Measurements from ENCODE around the gene CDH12.
"Not testable (repeated sequence)": the region's sequence is repeated elsewhere in the genome, so short reads cannot be mapped to it uniquely, and the experiment has no call there.

The CDH12 gene

GRCh38 chr5:22643356-22643755 is 209.8 kb downstream of the CDH12 start:
- no peak for DNase-seq

DNA sequence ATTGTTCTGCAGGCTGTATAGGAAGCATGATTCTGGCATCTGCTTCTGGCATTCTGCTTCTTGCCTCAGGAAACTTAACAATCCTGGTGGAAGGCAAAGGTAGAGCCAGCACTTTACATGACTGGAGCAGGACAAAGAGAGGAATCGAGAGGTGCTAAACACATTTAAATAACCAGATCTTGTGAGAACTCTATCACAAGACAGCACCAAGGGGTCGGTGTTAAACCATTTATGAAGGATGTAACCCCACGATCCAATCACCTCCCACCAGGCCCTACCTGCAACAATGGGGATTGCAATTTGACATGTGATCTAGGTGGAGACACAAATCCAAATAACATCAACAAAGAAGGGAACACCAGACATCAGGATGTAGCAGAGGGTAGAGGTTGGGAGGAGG is 221.5 kb downstream of the CDH12 start:
- DNase-seq = no peak

DNA sequence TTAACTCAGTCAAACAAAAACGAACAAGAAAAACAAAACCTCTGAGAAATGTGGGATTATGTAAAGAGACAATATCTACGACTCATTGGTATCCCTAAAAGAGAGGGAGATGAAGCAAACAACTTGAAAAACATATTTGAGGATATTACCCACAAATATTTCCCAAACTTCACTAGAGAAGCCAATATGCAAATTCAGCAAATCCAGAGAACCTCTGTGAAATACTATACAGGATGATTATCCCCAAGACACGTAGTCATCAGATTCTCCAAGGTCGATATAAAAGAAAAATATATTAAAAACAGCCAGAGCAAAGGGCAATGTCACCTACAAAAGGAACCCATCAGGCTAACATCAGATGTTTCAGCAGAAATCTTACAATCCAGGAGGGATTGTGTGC is 226.1 kb downstream of the CDH12 start:
- no peak for DNase-seq

GRCh38 chr5:22625451-22625850 is 227.7 kb downstream of the CDH12 start:
- DNase-seq = no peak

GRCh38 chr5:22621084-22621483 is 232.1 kb downstream of the CDH12 start:
- no peak for DNase-seq

GRCh38 chr5:22615964-22616363 is 237.2 kb downstream of the CDH12 start:
- DNase-seq = no peak

DNA sequence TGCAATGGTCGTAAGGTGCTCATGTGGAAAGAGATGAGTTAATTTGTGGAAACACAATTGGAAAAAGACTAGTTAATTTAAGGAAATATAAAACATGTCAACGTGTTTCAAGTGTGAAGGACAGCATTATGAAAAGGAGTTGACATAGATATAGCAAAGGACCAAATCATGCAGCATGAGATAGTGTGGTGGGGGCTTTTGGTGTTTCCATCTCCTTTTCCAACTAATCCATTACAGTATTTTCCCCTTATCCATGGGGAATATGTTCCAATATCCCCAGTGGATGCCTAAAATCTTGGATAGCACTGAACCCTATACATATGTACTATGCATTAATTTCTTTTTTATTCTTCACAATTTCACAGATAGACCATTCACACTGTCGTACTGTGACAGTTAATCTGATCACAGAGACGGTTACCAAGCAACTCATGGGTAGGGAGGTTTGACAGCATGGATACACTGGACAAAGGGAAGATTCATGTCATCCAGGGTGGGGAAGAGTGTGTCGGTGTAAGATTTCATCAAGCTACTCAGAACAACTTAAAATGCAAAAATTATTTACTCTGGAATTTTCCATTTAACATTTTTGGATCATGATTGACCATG is 238.6 kb downstream of the CDH12 start:
- DNase-seq = no peak

DNA sequence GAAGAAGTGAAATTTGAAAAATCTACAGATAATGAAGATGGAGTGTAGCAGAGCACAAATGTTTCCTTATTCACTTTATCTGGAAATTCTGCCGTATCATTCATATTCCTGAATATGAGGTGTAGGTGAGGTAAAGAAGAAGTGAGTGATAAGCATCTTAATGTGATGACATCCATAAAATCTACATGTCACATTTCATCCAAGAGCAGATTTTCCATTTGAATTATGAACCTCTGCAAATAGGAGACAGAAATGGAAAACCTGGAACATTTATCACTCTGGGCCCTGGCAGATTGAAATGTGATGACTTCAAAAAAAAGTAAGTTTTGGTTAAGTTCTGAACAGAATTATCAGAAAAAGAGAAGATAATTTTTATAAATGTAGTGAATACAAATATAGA is 240.2 kb downstream of the CDH12 start:
- DNase-seq = no peak

DNA sequence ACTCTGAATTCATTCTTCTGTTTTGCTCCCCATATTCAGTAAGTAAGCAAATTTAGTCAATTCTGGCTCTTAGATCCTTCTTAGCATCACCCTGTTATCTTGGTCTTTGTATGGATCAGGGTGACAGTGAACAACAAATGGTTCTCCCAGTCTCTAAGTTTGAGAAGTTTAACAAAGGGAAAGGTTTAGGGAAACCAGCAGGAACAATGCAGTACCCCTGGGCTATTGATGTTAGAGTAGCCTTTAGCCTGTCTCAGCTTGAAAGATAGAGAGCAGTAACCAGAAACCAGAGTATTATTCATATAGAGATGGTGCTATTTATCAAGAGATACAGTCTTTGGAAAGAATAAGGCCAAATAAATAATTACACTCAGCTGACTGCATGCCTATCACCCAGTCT is 241.8 kb downstream of the CDH12 start:
- DNase-seq = no peak

DNA sequence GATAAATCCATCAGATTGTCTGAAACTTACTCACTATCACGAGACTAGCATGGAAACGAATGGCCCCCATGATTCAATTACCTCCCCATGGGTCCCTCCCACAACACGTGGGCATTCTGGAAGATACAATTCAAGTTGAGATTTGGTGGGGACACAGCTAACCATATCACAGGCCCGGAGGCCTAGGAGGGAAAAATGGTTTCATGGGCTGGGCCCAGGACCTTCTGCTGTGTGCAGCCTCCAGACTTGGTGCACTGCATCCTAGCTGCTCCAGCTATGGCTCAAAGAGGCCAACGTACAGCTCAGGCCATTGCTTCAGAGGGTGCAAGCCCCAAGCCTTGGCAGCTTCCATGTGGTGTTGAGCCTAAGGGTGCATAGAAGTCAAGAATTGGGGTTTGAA is 245.6 kb downstream of the CDH12 start:
- DNase-seq = not testable (repeated sequence)

DNA sequence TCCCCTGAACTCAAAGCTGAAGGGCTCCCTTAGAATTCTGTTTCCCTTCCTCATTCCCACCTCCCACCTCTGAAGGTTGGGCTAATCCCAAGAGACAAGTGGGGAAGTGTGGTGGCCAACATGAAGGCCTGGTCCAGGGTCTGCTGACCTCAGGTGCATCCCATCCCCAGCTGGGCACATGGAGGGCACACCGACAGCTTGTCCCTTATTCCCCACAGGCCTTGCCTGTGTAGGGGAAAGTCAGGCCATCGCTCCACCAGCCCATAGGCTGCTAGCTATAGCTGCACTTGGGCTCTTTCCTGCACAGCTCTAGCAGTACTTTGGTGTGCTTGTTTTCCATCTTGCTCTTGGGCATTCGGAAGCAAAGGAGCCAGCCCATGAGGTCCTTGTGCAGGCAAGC is 247.7 kb downstream of the CDH12 start:
- DNase-seq = no peak

- DNase-seq = no peak
Observed at GRCh38 chr5:22604711-22605110, 248.4 kb downstream of the CDH12 start.

DNA sequence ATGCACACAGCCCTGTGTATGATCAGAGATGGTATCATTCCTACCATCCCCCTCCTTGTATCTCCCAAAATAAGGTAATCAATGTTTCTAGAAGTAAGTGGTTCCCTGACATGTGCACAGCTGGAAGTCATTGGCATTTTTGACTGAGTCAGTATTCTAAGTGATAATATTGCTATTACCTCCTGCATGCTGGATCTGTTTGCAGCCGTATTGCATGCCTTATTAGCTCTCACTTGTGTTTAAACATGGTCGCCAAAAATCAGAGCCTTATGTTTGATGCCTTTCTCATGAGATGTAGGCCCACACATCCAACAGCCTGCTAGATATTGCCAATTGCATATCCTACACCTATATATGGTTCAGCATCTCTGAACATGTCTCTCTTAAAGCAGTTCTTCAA is 254.3 kb downstream of the CDH12 start:
- DNase-seq = no peak

DNA sequence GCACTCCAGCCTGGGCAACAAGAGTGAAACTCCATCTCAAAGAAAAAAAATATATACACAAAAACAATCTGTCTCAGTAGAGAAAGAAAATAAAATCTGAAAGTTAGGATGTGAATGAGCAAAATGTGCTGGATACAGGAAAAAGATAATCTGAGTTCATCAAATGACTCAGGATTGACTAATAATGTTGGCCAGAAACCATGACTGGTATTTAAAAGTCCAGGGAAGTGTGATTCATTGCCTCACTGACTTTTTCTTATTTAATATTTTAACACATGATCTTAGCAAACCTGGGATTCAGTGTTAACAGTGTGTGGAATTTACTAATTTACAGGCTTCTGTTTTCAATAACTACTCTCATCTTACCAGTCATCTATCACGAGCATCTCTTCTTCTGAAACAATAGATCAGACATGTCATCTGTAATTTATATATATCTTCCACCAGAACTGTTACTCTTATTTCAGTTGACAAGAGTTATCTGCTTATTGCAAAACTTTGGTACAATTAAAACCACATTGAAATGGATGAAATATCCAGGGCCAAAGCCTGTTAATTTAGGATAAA is 256.7 kb downstream of the CDH12 start:
- DNase-seq = no peak

- no peak for DNase-seq
Observed at GRCh38 chr5:22594491-22594890, 258.7 kb downstream of the CDH12 start.

- DNase-seq = no peak
Observed at GRCh38 chr5:22593592-22593991, 259.6 kb downstream of the CDH12 start.

- DNase-seq = no peak
Observed at GRCh38 chr5:22591461-22591860, 261.7 kb downstream of the CDH12 start.

GRCh38 chr5:22590677-22591268 is 262.4 kb downstream of the CDH12 start:
- no peak for DNase-seq

- no peak for DNase-seq
Observed at GRCh38 chr5:22577711-22578110, 275.4 kb downstream of the CDH12 start.

DNA sequence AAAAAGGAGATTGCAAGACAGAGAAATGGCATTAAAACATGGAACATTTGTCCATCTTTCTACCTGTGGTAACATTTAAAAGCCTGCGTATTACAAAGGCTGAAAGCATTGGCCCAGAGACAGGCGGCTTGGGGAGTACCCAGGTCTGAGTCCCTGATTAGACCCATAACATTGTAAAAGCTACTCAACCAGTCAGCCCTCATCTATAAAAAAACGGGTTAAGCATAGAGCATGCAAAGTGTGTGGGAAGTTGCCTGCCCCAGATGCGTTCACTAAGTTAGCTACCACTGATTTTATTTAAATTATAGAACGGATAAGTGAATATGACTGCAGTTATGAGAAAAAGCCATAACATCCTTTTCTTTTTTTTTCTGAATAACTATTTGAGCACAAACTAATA is 276.1 kb downstream of the CDH12 start:
- no peak for DNase-seq

- no peak for DNase-seq
Observed at GRCh38 chr5:22572941-22573340, 280.2 kb downstream of the CDH12 start.

DNA sequence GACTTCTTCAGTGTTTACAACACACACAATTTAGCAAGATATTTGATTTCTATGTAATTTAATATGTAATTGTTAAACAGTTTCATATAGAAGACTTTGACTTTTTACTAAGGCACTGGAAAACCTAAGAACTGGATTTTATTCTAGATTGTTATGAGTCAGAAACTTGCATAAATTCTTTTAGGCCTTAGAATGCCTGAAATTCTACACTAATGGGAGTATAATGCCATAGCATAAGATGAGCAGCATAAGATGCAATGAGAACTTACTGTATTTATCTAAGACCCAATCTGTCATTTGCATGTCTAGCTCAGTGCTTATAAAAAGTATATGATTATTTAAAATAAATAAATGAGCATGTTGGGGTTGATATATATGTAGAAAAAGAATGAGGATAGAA is 285.2 kb downstream of the CDH12 start:
- DNase-seq = no peak

- no peak for DNase-seq
Observed at GRCh38 chr5:22560147-22560546, 293.0 kb downstream of the CDH12 start.

GRCh38 chr5:22557251-22557650 is 295.9 kb downstream of the CDH12 start:
- DNase-seq = no peak

DNA sequence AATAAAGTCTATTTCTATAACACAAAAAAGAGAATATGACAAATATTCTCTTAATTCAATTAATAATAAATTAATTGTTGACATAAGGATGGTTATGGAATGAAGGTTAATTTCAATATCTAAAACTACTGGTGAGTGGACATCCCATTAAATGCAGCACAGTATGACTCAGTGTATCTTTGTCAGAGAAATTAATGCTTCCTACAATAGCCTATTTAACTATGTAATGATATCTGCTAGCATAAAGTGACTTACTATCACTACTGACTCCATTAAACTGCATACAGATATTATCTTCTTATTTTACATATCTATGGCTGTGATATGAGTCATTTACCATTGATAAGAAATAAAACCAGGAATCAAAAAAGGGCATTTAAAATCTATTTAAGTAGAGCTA is 298.7 kb downstream of the CDH12 start:
- DNase-seq = no peak

All from activated CD4-positive, alpha-beta T cell treated with anti-CD3 and anti-CD28 coated beads, Interleukin-10, Interleukin-2, amounts not matched to agents 100 ng/mL and 50 ng/mL, durations not matched to agents 16 hours and 8 hours (primary cell).